Cardiac fibroblast (primary cell): Measurements from ENCODE around the gene CCR1.

ENCODE experiments used
- DNase-seq, 2 donors: peaks; one replicate each; pipeline versions ENCODE4 v3.0.0 to v3.0.0-alpha.2; 2010; ENCODE audit warnings: low read depth in 2 of 2
- H3K4me3 ChIP-seq, 2 donors: replicated peaks in 1 of 2; 1 replicate in 1 of 2; 2 replicates in 1 of 2; pipeline ENCODE4 v1.5.1; 2011; ENCODE audit warnings: low read depth in 2 of 2, low read length in 2 of 2, mild to moderate bottlenecking in 2 of 2, moderate library complexity in 1 of 2
- CTCF ChIP-seq: IDR thresholded peaks from one replicate; pipeline ENCODE4 v1.5.1; 2011; ENCODE audit warnings: low read depth, mild to moderate bottlenecking, low read length, inconsistent platforms

The CCR1 gene

GRCh38 chr3:46154311-46154710, 53.8 kb downstream of the CCR1 start:
- no peak for DNase-seq
- no peak for TF ChIP-seq CTCF
- H3K4me3 ChIP-seq, result no peak overlapping the region
